NB4 (cell line): ENCODE measurements around the gene STARD6.
A peak's percentile ranks its signal among the peaks of the same experiment; 100 is the strongest.

Experiments
- DNase-seq: peaks from one replicate; pipeline ENCODE4 v3.0.0; 2010; ENCODE audit warnings: low read depth
- H3K4me3 ChIP-seq: one replicate; pipeline ENCODE4 v1.5.1; 2011; ENCODE audit warnings: mild to moderate bottlenecking, low read depth, low read length, moderate library complexity
- MYC ChIP-seq: IDR thresholded peaks from 2 replicates; pipeline ENCODE4 v1.6.1; 2011; ENCODE audit warnings: low read depth, low read length
- POLR2A ChIP-seq: IDR thresholded peaks from 2 replicates; pipeline ENCODE4 v1.6.1; 2011; ENCODE audit warnings: mild to moderate bottlenecking; ENCODE audit not compliant: insufficient read length; ENCODE audit errors: extremely low read depth
- TF ChIP-seq, protein P1 (sequence below): IDR thresholded peaks from one replicate; pipeline ENCODE4 v1.5.1; 2012; ENCODE audit warnings: low read depth, low read length
- TF ChIP-seq, protein P2 (sequence below): IDR thresholded peaks from 2 replicates; pipeline ENCODE4 v1.6.1; 2011; ENCODE audit warnings: low read depth, low read length

STARD6 gene, protein sequence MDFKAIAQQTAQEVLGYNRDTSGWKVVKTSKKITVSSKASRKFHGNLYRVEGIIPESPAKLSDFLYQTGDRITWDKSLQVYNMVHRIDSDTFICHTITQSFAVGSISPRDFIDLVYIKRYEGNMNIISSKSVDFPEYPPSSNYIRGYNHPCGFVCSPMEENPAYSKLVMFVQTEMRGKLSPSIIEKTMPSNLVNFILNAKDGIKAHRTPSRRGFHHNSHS

DNA sequence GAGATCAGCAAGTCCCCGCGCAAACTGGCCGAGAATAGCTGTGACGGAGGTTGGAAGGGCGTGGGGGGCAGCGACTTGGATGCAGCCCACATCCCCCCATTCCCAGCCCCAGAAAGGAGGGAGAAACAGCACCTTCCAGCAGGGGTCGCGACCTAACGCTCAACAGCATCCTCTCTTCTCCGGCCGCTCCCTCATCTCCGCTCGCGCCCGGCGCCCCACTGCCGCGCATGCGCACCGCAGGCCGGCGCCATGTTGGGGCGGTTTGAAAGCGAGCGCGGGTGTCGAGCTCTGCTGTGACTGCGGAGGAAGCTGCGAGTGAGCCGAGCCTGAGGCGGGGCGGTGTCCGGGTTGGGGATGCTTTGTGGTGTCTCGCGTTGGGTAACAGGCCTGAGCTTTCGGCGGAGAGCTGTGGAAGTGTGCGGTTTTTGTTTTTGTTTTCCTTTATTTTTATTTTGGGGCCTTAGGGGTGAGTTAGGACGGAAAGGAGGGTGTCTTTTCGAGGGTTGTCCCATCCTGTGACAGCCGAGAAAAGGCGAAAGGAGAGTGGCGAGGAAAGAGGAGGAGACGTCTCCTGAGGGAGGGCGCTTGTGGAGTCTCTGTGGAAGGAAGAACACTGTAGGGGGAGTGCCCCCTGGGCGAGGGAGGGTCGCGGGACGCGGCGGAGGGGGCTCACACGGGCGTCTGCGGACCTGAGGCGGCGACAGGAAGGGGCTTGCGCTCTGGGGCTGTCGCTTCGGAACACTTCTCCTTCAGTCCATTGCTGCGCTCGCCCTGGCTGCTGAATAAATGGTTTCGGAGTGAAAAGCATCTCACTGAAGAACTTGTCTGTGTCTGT lies at the start of gene STARD6, which contains the start of gene C18orf54:
TSS of gene STARD6 (minus strand) at position 199 of the 835 bp plus-strand sequence. CDS start 3,285 bp downstream, outside the sequence.
TSS of gene C18orf54 (plus strand) at position 247 of the 835 bp plus-strand sequence. CDS start 2,667 bp downstream, outside the sequence.
- DNase-seq, result peak; percentile 92
- H3K4me3 ChIP-seq, result peak within 1 kb of the TSS; percentile 77
- TF ChIP-seq MYC, result no peak
- TF ChIP-seq, protein P1, sequence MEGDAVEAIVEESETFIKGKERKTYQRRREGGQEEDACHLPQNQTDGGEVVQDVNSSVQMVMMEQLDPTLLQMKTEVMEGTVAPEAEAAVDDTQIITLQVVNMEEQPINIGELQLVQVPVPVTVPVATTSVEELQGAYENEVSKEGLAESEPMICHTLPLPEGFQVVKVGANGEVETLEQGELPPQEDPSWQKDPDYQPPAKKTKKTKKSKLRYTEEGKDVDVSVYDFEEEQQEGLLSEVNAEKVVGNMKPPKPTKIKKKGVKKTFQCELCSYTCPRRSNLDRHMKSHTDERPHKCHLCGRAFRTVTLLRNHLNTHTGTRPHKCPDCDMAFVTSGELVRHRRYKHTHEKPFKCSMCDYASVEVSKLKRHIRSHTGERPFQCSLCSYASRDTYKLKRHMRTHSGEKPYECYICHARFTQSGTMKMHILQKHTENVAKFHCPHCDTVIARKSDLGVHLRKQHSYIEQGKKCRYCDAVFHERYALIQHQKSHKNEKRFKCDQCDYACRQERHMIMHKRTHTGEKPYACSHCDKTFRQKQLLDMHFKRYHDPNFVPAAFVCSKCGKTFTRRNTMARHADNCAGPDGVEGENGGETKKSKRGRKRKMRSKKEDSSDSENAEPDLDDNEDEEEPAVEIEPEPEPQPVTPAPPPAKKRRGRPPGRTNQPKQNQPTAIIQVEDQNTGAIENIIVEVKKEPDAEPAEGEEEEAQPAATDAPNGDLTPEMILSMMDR, result peak; percentile 45
- peak; percentile 61 for TF ChIP-seq POLR2A
- TF ChIP-seq, protein P2, sequence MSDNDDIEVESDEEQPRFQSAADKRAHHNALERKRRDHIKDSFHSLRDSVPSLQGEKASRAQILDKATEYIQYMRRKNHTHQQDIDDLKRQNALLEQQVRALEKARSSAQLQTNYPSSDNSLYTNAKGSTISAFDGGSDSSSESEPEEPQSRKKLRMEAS, result peak; percentile 28; the same call in 1 of the 2 replicates

DNA sequence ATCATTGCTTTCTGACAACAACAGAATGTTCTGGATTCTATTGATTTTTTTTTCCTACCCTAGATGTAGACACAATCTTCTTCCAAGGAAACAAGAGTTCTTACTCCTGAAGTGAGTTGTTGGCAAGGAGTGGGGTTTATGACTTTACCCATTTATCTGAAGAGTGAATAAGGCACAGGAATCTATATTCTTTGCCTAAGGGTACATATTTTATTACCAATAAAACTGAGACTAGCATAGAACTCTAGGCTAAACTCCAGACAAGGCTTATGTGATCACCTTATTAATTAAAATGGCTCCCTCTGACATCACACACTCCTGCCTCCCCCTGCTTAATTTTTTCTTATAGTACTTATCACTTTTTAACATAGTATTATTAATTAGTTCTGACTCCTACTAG lies 47.6 kb upstream of the STARD6 start:
- no peak for DNase-seq
- TF ChIP-seq, protein P1, result no peak
- TF ChIP-seq POLR2A (no peak), MYC (no peak)
- TF ChIP-seq, protein P2, result no peak
- H3K4me3 ChIP-seq, result no peak overlapping the region

DNA sequence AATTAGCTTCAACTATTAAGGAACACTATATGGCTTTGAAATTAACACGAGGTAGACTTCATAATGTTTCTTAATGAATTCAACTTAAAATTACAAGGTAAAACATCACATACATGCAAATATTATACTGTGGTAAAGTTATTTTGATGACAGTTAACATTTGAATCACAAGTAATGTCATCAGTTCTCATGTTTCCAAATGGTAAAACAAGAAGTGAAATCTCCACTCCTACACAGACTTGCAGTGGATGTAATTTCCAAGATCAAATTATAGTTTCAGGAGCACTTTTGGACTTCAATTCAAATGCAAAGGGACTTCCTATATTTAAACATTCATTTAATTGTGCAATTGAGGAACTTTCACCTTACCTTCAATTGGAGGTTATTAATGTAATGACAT lies 39.1 kb upstream of the STARD6 start:
- TF ChIP-seq, protein P2, result no peak
- TF ChIP-seq, protein P1, result no peak
- DNase-seq, result no peak
- H3K4me3 ChIP-seq, result no peak overlapping the region

DNA sequence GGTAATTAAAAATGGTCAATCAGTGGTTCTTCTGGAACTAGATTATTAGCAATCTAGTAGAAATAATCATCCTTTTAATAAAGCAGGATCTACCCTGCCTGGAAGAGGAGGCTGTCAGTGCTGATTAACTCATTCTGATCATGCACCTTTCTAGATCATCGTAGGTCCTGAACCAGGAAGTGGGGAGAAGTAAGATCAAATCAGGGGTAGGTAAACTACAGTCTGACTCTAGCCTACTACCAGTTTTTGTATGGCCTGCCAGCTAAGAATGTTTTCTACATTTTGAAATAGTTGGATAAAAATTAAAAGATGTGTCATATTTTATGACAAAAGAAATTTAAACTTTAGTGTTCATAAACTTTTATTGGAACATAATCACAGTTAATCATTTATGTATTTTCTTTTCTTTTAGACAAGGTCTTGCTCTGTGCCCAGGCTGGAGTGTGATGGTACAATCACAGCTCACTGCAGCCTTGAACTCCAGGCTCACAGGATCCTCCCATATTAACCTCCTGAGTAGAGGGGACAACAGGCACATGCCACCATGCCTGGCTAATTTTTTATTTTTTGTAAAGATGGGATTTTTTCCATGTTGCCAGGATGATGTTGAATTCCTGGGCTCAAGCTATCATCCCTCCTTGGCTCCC lies 36.1 kb upstream of the STARD6 start:
- no peak for DNase-seq
- no peak for TF ChIP-seq MYC
- TF ChIP-seq, protein P1, result no peak
- no peak for TF ChIP-seq POLR2A
- TF ChIP-seq, protein P2, result no peak
- no peak overlapping the region for H3K4me3 ChIP-seq

DNA sequence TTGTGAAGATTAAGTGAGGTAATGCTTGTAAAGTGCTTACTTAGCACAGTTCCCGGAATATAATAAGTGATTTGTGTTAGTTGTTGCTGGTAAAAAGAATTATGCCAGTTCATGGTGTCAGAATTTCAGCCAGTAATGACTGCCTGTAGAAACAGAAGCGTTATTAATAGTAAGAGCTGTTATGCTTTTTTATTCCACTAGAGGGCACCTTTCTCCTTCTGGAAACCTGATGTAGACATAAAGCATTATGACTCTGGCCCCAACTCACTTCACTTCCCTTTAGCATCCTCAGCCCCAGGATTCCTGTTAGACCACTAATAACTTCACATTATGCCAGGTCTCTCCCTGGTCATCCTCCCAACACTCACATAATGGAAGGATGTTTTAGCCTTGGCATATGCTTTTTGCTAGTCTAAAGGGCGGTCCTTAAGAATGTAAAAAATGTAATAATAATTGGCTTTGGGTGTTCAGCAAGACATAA lies 34.9 kb upstream of the STARD6 start:
- peak; percentile 67 for DNase-seq
- TF ChIP-seq, protein P1, result peak; percentile 52
- TF ChIP-seq, protein P2, result no peak
- H3K4me3 ChIP-seq, result no peak overlapping the region
